HCT116 (cell line): ENCODE data around the gene DDR2. TPM values are rescaled to one million over a fixed set of nuclear protein-coding genes. Genes with fewer than 3 reads are reported as not detected.

Source experiments
- ATAC-seq: fragments of 200-7000 bp; cut with Tn5 transposase; 2 replicates; pipeline ENCODE4 v1.9.1; 2020; ENCODE audit warnings: mild to moderate bottlenecking, moderate library complexity
- BruUV-seq: library from RNA; stranded (reverse); fragments of 400-500 nt; replicated peaks from 2 replicates; lab custom pipeline; 2021; lab: Mats Ljungman, UMichigan
- CTCF ChIA-PET: fragments of 300-600 bp; sonication (Branson Sonifier 250); formaldehyde crosslinking; loops from one replicate; lab custom pipeline; 2021; ENCODE audit warnings: antibody characterized with exemption; lab: Charles Lee
- POLR2A ChIA-PET: fragments of 300-600, 350-600 bp; sonication (Branson Sonifier 250); formaldehyde crosslinking; loops from one replicate; lab custom pipeline; 2021; ENCODE audit warnings: antibody characterized with exemption; lab: Charles Lee
- RAD21 ChIA-PET, 2 experiments: fragments of 300-600 bp; sonication (Branson Sonifier 250); formaldehyde crosslinking; loops; one replicate each; lab custom pipeline; 2023; ENCODE audit warnings: low total read pairs in 2 of 2; ENCODE audit not compliant: uncharacterized antibody in 2 of 2, unreplicated experiment in 2 of 2, low non-redundant PET in 1 of 2; lab: Charles Lee
- DNase-seq: peaks from one replicate; pipeline ENCODE4 v3.0.0-alpha.2; 2010; ENCODE audit warnings: low read depth, low spot score
- H2AFZ ChIP-seq: fragments of 200-600 bp; shearing (Covaris generic), sonication (generic); 2 replicates; pipeline ENCODE4 v1.6.1; 2017; ENCODE audit warnings: low read depth, mixed run types, mixed read lengths, antibody characterized with exemption, low read length; ENCODE audit not compliant: poor library complexity, severe bottlenecking
- H3K27ac ChIP-seq: 2 replicates; pipeline ENCODE4 v1.5.1; 2012; ENCODE audit warnings: low read depth, low read length
- H3K27me3 ChIP-seq: fragments of 200-600 bp; sonication (generic); 2 replicates; pipeline ENCODE4 v1.6.1; 2016; ENCODE audit warnings: mixed run types, low read length, mixed read lengths; ENCODE audit not compliant: insufficient read depth
- H3K36me3 ChIP-seq, 2 experiments: fragments of 200-500 bp in 1 of 2; fragments of 200-600 bp in 1 of 2; sonication (Bioruptor generic) in 1 of 2; sonication (generic) in 1 of 2; 2 replicates each; pipeline versions ENCODE4 v1.5.1 to v1.6.1; 2014 to 2016; ENCODE audit warnings: low read length in 2 of 2, inconsistent platforms in 1 of 2, mixed read lengths in 1 of 2, mixed run types in 1 of 2; ENCODE audit not compliant: insufficient read depth in 2 of 2, control insufficient read depth in 1 of 2
- H3K4me1 ChIP-seq, 2 experiments: fragments of 200-600 bp in 1 of 2; sonication (generic) in 1 of 2; 2 replicates each; pipeline versions ENCODE4 v1.5.1 to v1.6.1; 2012 to 2017; ENCODE audit warnings: low read length in 2 of 2, inconsistent platforms in 1 of 2, mild to moderate bottlenecking in 1 of 2, mixed read lengths in 1 of 2, mixed run types in 1 of 2, moderate library complexity in 1 of 2; ENCODE audit not compliant: insufficient read depth in 2 of 2, control insufficient read depth in 1 of 2
- H3K4me2 ChIP-seq: fragments of 200-600 bp; sonication (generic); 2 replicates; pipeline ENCODE4 v1.6.1; 2017; ENCODE audit warnings: mixed run types, low read length, mixed read lengths
- H3K4me3 ChIP-seq, 2 experiments: fragments of 200-600 bp in 1 of 2; sonication (generic) in 1 of 2; replicated peaks in 1 of 2; 2 replicates each; pipeline ENCODE4 v1.5.1; 2011 to 2016; ENCODE audit warnings: low read length in 2 of 2, control low read depth in 1 of 2, low read depth in 1 of 2, mild to moderate bottlenecking in 1 of 2, mixed read lengths in 1 of 2, mixed run types in 1 of 2
- H3K79me2 ChIP-seq: fragments of 200-600 bp; sonication (generic); 2 replicates; pipeline ENCODE4 v1.6.1; 2017; ENCODE audit warnings: mild to moderate bottlenecking, mixed run types, low read length, moderate library complexity, mixed read lengths; ENCODE audit not compliant: insufficient read depth
- H3K9ac ChIP-seq: fragments of 200-600 bp; sonication (generic); 2 replicates; pipeline ENCODE4 v1.6.1; 2016; ENCODE audit warnings: low read length, mixed read lengths
- H3K9me2 ChIP-seq: fragments of 200-600 bp; sonication (generic), shearing (Covaris generic); 2 replicates; pipeline ENCODE4 v1.6.1; 2017; ENCODE audit warnings: mixed run types, mild to moderate bottlenecking, moderate library complexity; ENCODE audit not compliant: insufficient read depth
- H3K9me3 ChIP-seq, 2 experiments: fragments of 200-500 bp in 1 of 2; fragments of 200-600 bp in 1 of 2; sonication (Bioruptor generic) in 1 of 2; sonication (generic) in 1 of 2; 2 replicates each; pipeline ENCODE4 v1.6.1; 2014 to 2017; ENCODE audit warnings: low read length in 2 of 2, mixed read lengths in 2 of 2, inconsistent platforms in 1 of 2, low read depth in 1 of 2, mild to moderate bottlenecking in 1 of 2, mixed run types in 1 of 2, moderate library complexity in 1 of 2; ENCODE audit not compliant: control insufficient read depth in 1 of 2, insufficient read depth in 1 of 2
- H4K20me1 ChIP-seq: fragments of 200-600 bp; sonication (generic), shearing (Covaris generic); 2 replicates; pipeline ENCODE4 v1.6.1; 2017; ENCODE audit warnings: mixed run types, mild to moderate bottlenecking, moderate library complexity; ENCODE audit not compliant: insufficient read depth
- CBX3 ChIP-seq: IDR thresholded peaks from 2 replicates; pipeline ENCODE4 v1.6.1; 2012; ENCODE audit warnings: low read depth
- CEBPB ChIP-seq: IDR thresholded peaks from 2 replicates; pipeline ENCODE4 v1.6.1; 2012; ENCODE audit warnings: low read depth
- EGR1 ChIP-seq: IDR thresholded peaks from 2 replicates; pipeline ENCODE4 v1.6.1; 2012; ENCODE audit warnings: low read depth
- ELF1 ChIP-seq: IDR thresholded peaks from 2 replicates; pipeline ENCODE4 v1.6.1; 2012; ENCODE audit warnings: low read depth, borderline replicate concordance
- EZH2 ChIP-seq: fragments of 200-600 bp; sonication (generic); IDR thresholded peaks from 2 replicates; pipeline ENCODE4 v1.6.1; 2017; ENCODE audit warnings: antibody characterized with exemption, mixed run types
- FOSL1 ChIP-seq: IDR thresholded peaks from 2 replicates; pipeline ENCODE4 v1.6.1; 2012; ENCODE audit warnings: low read depth
- JUND ChIP-seq: IDR thresholded peaks from 2 replicates; pipeline ENCODE4 v1.6.1; 2012
- POLR2AphosphoS5 ChIP-seq: IDR thresholded peaks from 2 replicates; pipeline ENCODE4 v1.6.1; 2011; ENCODE audit warnings: mild to moderate bottlenecking, low read depth, low read length, moderate library complexity
- RAD21 ChIP-seq: IDR thresholded peaks from 2 replicates; pipeline ENCODE4 v1.6.1; 2012; ENCODE audit warnings: low read depth, mild to moderate bottlenecking
- SIN3A ChIP-seq: IDR thresholded peaks from 2 replicates; pipeline ENCODE4 v1.6.1; 2012; ENCODE audit warnings: low read depth
- SP1 ChIP-seq: IDR thresholded peaks from 2 replicates; pipeline ENCODE4 v1.6.1; 2012; ENCODE audit warnings: low read depth
- SRF ChIP-seq: IDR thresholded peaks from 2 replicates; pipeline ENCODE4 v1.6.1; 2012; ENCODE audit warnings: low read depth
- TCF7L2 ChIP-seq: IDR thresholded peaks from 2 replicates; pipeline ENCODE4 v1.7.0; 2011; ENCODE audit warnings: borderline replicate concordance, inconsistent platforms; ENCODE audit not compliant: insufficient read depth, insufficient read length; ENCODE audit errors: extremely low read depth
- YY1 ChIP-seq: IDR thresholded peaks from 2 replicates; pipeline ENCODE4 v1.6.1; 2011; ENCODE audit warnings: low read length, low read depth, moderate library complexity, mild to moderate bottlenecking; ENCODE audit not compliant: insufficient replicate concordance; ENCODE audit errors: extremely low read depth
- ZFX ChIP-seq: fragments of 450-650 bp; IDR thresholded peaks from 2 replicates; pipeline ENCODE4 v1.6.1; 2017
- ZNF274 ChIP-seq: fragments of 200-500 bp; sonication (Bioruptor generic); IDR thresholded peaks from 2 replicates; pipeline ENCODE4 v1.6.1; 2014; ENCODE audit warnings: mild to moderate bottlenecking, low read depth, low read length, inconsistent platforms
- intact Hi-C: fragments of 100-400 bp; cut with micrococcal nuclease; formaldehyde crosslinking; loops from 2 replicates; pipeline ENCODE4 v1.10.0; 2022
- total RNA-seq: library from RNA; stranded (reverse); gene quantifications from one replicate; pipeline ENCODE4 v1.2.1, GENCODE V29; 2021; ENCODE audit not compliant: unreplicated experiment
- TF ChIP-seq, protein P1 (sequence below): IDR thresholded peaks from 2 replicates; pipeline ENCODE4 v1.6.1; 2012
- TF ChIP-seq, protein P2 (sequence below): IDR thresholded peaks from 2 replicates; pipeline ENCODE4 v1.6.1; 2011; ENCODE audit warnings: mild to moderate bottlenecking, low read length, moderate library complexity; ENCODE audit not compliant: insufficient replicate concordance; ENCODE audit errors: extremely low read depth

Gene DDR2
- total RNA-seq, 1 experiment from 2014 or later = 0.84 TPM

DNA sequence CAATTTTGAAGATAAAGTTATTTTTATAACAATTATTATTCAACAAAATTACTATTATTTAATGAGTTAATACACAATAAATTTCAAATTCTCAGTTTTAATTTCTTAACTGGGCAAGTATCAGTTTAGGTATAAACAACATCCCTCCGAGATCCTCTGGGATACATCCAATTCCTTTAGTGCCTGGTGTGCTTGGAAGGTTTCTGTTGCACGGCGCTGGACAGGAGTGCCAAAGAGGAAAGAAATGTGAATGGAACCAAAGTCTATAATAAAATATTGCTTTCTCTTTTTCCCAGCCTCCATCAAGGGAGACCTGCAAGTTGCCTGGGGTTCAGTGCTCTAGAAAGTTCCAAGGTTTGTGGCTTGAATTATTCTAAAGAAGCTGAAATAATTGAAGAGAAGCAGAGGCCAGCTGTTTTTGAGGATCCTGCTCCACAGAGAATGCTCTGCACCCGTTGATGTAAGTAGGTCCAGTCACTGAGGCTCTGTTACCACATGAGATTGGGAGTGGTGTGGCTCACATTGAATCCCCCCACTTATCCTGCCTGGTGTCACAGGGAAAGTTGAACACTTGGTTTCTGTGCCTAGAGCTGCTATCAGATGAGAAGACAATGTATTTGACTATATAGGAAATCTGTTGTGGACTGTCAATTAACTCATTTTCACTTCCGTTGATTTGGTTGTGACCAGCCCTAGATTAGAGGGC is 22.8 kb downstream of the DDR2 start:
- no peak for TF ChIP-seq CBX3
- no peak for TF ChIP-seq FOSL1
- no peak for TF ChIP-seq SRF
- no peak for TF ChIP-seq POLR2AphosphoS5
- no peak for TF ChIP-seq ELF1
- no peak for TF ChIP-seq SP1
- TF ChIP-seq SIN3A = no peak
- TF ChIP-seq, protein P1, sequence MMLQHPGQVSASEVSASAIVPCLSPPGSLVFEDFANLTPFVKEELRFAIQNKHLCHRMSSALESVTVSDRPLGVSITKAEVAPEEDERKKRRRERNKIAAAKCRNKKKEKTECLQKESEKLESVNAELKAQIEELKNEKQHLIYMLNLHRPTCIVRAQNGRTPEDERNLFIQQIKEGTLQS = no peak
- TF ChIP-seq RAD21 = no peak
- TF ChIP-seq ZFX = no peak
- no peak for TF ChIP-seq EGR1
- POLR2A ChIA-PET = no interaction called here
- no peaks in the 10 kb centered on the region for H3K9me3 ChIP-seq
- no peaks in the 10 kb centered on the region for H3K27me3 ChIP-seq
- no peak overlapping the region for H3K4me2 ChIP-seq
- H3K27ac ChIP-seq = no peak overlapping the region
- no peaks in the 10 kb centered on the region for H4K20me1 ChIP-seq
- CTCF ChIA-PET = no interaction called here
- H3K9me2 ChIP-seq = no peaks in the 10 kb centered on the region
- no peak for DNase-seq
- H3K79me2 ChIP-seq = no peaks in the 10 kb centered on the region
- RAD21 ChIA-PET = no interaction called here
- no peak overlapping the region for H2AFZ ChIP-seq
- H3K4me1 ChIP-seq = no peaks in the 10 kb centered on the region
- no TSS peak for BruUV-seq
- H3K9ac ChIP-seq = no peak overlapping the region
- no peaks in the 10 kb centered on the region for H3K36me3 ChIP-seq
- intact Hi-C loops = no loop called here
- H3K4me3 ChIP-seq = no peak overlapping the region
- no peak for ATAC-seq

DNA sequence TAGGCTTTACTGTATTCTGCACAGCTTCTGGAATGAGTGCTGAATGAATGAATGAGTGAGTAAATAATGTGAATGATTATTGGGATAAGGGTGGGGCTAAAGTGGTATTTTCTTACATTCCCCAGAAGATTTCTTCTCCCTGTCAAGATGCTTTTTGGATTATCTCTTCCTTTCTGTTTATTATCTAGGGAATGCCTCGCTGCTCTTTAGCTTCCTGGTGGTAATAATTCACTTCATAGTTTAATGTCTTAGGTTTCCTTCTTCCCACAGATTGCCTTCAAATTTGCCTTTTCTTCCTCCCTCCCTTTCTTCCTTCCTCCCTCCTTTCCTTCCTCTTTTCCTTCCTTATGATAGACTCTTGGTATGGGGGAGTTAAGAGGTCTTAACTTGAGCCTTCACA is 24.0 kb downstream of the DDR2 start:
- Histone ChIP-seq H3K79me2 (no peaks in the 10 kb centered on the region), H3K27me3 (no peaks in the 10 kb centered on the region), H3K27ac (no peak overlapping the region), H3K4me1 (no peaks in the 10 kb centered on the region), H2AFZ (no peak overlapping the region), H3K4me3 (no peak overlapping the region), H3K9me2 (no peaks in the 10 kb centered on the region), H3K9ac (no peak overlapping the region), H4K20me1 (no peaks in the 10 kb centered on the region), H3K4me2 (no peak overlapping the region), H3K36me3 (no peaks in the 10 kb centered on the region), H3K9me3 (no peaks in the 10 kb centered on the region)
- intact Hi-C loops = no loop called here
- DNase-seq = no peak
- no TSS peak for BruUV-seq
- RAD21 ChIA-PET = no interaction called here
- ATAC-seq = no peak
- CTCF ChIA-PET = no interaction called here
- POLR2A ChIA-PET = no interaction called here
- TF ChIP-seq EZH2 (no peak), CEBPB (no peak), RAD21 (no peak), TCF7L2 (no peak), YY1 (no peak), ZFX (no peak), JUND (no peak), ZNF274 (no peak), SIN3A (no peak), FOSL1 (no peak)
- TF ChIP-seq, protein P1 = no peak
- TF ChIP-seq, protein P2, sequence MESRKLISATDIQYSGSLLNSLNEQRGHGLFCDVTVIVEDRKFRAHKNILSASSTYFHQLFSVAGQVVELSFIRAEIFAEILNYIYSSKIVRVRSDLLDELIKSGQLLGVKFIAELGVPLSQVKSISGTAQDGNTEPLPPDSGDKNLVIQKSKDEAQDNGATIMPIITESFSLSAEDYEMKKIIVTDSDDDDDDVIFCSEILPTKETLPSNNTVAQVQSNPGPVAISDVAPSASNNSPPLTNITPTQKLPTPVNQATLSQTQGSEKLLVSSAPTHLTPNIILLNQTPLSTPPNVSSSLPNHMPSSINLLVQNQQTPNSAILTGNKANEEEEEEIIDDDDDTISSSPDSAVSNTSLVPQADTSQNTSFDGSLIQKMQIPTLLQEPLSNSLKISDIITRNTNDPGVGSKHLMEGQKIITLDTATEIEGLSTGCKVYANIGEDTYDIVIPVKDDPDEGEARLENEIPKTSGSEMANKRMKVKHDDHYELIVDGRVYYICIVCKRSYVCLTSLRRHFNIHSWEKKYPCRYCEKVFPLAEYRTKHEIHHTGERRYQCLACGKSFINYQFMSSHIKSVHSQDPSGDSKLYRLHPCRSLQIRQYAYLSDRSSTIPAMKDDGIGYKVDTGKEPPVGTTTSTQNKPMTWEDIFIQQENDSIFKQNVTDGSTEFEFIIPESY = no peak
